GM19467 (cell line): ENCODE results near the gene SLC35G1.

Experiments
- ATAC-seq: cut with Tn5 transposase; IDR thresholded peaks from one replicate; pipeline ENCODE4 v1.9.1; 2021; ENCODE audit warnings: mild to moderate bottlenecking, moderate library complexity; ENCODE audit not compliant: unreplicated experiment

SLC35G1 gene

DNA sequence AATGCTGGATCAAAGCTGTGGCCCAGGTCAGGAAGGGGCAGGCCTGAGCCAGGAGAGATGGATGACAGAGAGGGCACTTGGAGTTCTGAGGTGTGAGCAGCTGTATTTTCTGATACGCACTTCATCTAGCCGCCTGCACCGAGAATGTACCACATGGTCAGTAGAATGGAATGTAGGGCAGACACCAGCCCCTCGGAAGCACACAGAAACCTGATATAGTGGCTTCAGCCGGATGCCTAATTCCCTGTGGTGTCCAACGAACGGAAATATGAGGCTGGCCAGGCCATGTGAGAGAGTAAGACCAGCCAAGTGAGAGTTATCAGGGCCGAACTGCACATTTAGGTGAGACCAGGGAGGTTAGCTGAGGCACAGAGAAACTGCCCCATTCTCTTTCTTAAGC is 53.3 kb downstream of the SLC35G1 start:
- ATAC-seq: no peak

GRCh38 chr10:93947524-93947923 is 53.7 kb downstream of the SLC35G1 start:
- no peak for ATAC-seq

DNA sequence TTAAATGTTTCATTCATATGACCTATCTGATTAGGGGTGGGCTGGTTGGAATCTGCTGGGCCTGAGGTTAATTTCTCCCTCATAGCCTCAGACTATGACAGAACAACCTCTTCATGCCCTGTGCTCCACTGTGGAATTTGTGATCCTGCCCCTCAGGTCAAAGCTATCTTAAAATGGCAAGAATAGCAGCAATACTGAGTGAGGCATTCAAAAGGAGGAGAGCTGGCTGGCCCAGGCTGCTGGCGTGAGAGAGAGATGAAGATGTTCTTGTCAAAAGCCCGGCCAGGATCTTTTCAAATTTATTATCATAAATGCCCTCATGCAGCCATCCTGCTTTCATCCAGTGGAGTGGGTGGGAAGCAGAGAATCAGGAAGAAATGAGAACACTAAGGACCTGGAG is 58.1 kb downstream of the SLC35G1 start:
- no peak for ATAC-seq
